GM20000 (cell line): ENCODE results near the gene CMC4.

Source experiments
- DNase-seq: peaks from one replicate; pipeline ENCODE4 v3.0.0; 2012; ENCODE audit warnings: low spot score
- CTCF ChIP-seq: IDR thresholded peaks from 2 replicates; pipeline ENCODE4 v1.5.1; 2012; ENCODE audit warnings: mild to moderate bottlenecking, control low read depth; ENCODE audit errors: extremely low read depth, missing control alignments

Gene CMC4

GRCh38 chrX:155028877-155029291 is 42.1 kb downstream of the CMC4 start:
- no peak for DNase-seq

GRCh38 chrX:155028129-155028528 is 42.8 kb downstream of the CMC4 start:
- DNase-seq, result no peak
- TF ChIP-seq CTCF, result no peak

More at GRCh38 chrX:155028877-155029291, 42.1 kb downstream of the CMC4 start:
- no peak for TF ChIP-seq CTCF

- no peak for TF ChIP-seq CTCF
- no peak for DNase-seq
Observed at GRCh38 chrX:155027509-155028066, 43.3 kb downstream of the CMC4 start.

GRCh38 chrX:155026727-155027508 is 44.0 kb downstream of the CMC4 start, which contains the start of gene FUNDC2:
Gene FUNDC2, plus strand, starts transcription at chrX:155026844. Its CDS starts 95 bp downstream, at chrX:155026939.
- no peak for TF ChIP-seq CTCF
- DNase-seq, result peak; percentile 86

- TF ChIP-seq CTCF, result no peak
- DNase-seq, result no peak
Observed at GRCh38 chrX:155026420-155026726, 44.6 kb downstream of the CMC4 start.

- TF ChIP-seq CTCF, result no peak
- DNase-seq, result no peak
Observed at GRCh38 chrX:155023907-155024833, 46.8 kb downstream of the CMC4 start.

- no peak for DNase-seq
- no peak for TF ChIP-seq CTCF
Observed at GRCh38 chrX:155022585-155022984, 48.4 kb downstream of the CMC4 start, which contains the start of gene F8. Gene F8, minus strand, starts transcription at chrX:155022723. Its CDS starts 171 bp downstream, at chrX:155022552.
